ENCODE results near the gene OOSP4A. TPM values are rescaled to one million over a fixed set of nuclear protein-coding genes. Genes with fewer than 3 reads are reported as not detected.

Gene OOSP4A
- total RNA-seq, 4 donors from 2014 or later, result not detected

DNA sequence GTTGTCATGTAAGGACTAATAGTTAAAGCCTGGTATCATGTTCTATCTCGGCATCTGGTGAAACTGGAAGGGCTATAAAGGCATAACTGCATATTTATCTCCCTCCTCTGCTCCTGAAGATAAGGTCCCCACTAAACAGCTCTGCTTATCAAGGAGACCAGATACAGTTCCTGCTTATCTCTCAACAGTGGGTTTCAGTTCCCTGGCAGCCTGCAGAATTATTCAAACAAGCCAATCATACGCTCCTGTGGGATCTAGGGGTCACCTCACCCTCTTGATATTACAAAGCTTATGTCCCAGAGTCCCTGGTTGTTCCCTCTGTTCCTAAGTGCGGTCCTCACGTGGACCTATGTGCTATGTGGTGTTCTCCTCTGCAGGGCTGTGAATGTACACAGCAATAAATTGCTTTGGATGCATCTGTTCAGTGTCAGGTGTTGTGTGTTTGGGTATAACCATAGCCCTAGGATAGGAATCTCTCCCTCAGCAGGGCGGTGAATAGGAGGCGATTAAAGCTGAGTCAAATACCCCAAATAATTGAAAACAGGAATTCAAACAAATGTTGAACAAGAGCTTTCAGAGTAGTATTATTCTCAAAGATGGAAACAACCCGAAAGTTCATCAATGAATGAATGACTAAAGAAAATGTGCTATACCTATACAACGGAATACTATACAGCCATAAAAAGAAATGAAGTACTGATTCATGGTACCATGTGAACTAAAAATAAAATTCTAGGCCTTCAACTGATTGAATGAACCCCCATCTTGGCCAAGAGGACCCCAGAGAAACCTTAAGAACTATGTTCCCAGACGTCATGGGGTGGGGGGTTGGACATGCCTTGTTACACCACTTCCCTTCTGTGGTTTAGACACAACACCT lies 3.1 kb upstream of the OOSP4A start:
- H3K9me3 ChIP-seq, result no peaks in the 10 kb centered on the region
- no peak overlapping the region for H3K27ac ChIP-seq (replicated peaks in 1 of 4)
- intact Hi-C loops (cut with DNase I), result no loop called here
- no peaks in the 10 kb centered on the region for H3K36me3 ChIP-seq
- WGBS, result 82% methylated on average over 8 of the region's 9 CpGs
- DNase-seq (ENCODE audit: extremely low spot score), result no peak
- H3K27me3 ChIP-seq, result no peaks in the 10 kb centered on the region
- TF ChIP-seq CTCF (IDR thresholded peaks at IDR 0.05) (no peak), EP300 (IDR thresholded peaks at IDR 0.05) (no peak), POLR2A (IDR thresholded peaks at IDR 0.05; ENCODE audit: low read depth) (no peak), POLR2AphosphoS5 (IDR thresholded peaks at IDR 0.05) (no peak)
- no peak overlapping the region for H3K4me3 ChIP-seq
- H3K4me1 ChIP-seq, result peaks cover 0 to 18% (median 5%) of the 10 kb centered on the region in 4 donors

DNA sequence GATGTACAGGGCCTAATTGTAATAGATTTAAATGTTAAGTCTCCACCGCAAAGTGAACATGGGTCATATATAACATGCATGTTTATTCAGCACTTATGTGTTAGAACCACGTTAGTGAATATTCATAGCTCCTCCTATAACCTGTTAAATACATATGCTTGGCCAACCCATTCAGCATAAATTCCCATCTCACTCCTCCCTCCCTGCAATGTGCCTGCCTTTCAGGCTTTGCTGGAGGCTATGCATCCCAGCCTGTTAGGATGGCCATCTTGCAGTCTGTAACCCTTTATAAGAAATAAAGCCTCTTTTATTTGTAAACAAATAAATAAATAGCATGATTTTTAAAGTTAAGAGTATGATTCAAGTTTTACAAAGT lies 1.7 kb upstream of the OOSP4A start:
- no peaks in the 10 kb centered on the region for H3K27me3 ChIP-seq
- TF ChIP-seq POLR2AphosphoS5 (IDR thresholded peaks at IDR 0.05) (no peak), EP300 (IDR thresholded peaks at IDR 0.05) (no peak), POLR2A (IDR thresholded peaks at IDR 0.05; ENCODE audit: low read depth) (no peak), CTCF (IDR thresholded peaks at IDR 0.05) (no peak)
- 76% methylated on average over 2 of the region's 2 CpGs for WGBS
- no peaks in the 10 kb centered on the region for H3K36me3 ChIP-seq
- H3K4me3 ChIP-seq, result no peak overlapping the region
- H3K27ac ChIP-seq (replicated peaks in 1 of 4), result no peak overlapping the region
- no peaks in the 10 kb centered on the region for H3K9me3 ChIP-seq
- peaks cover 0 to 6% (median 0%) of the 10 kb centered on the region in 4 donors for H3K4me1 ChIP-seq
- DNase-seq (ENCODE audit: extremely low spot score), result no peak
- intact Hi-C loops (cut with DNase I), result no loop called here

- Histone ChIP-seq H3K36me3 (no peaks in the 10 kb centered on the region), H3K27me3 (no peaks in the 10 kb centered on the region), H3K27ac (replicated peaks in 1 of 4) (no peak overlapping the region), H3K4me3 (no peak overlapping the region), H3K4me1 (no peaks in the 10 kb centered on the region), H3K9me3 (no peaks in the 10 kb centered on the region)
- DNase-seq (ENCODE audit: extremely low spot score), result no peak
- TF ChIP-seq CTCF (IDR thresholded peaks at IDR 0.05) (no peak), EP300 (IDR thresholded peaks at IDR 0.05) (no peak), POLR2A (IDR thresholded peaks at IDR 0.05; ENCODE audit: low read depth) (no peak), POLR2AphosphoS5 (IDR thresholded peaks at IDR 0.05) (no peak)
- intact Hi-C loops (cut with DNase I), result no loop called here
- 74% methylated on average over 7 of the region's 7 CpGs for WGBS
These were observed 1.6 kb downstream of the OOSP4A start for GRCh38 chr11:59965424-59965823.

- TF ChIP-seq POLR2A (IDR thresholded peaks at IDR 0.05; ENCODE audit: low read depth) (no peak), CTCF (IDR thresholded peaks at IDR 0.05) (no peak), POLR2AphosphoS5 (IDR thresholded peaks at IDR 0.05) (no peak), EP300 (IDR thresholded peaks at IDR 0.05) (no peak)
- intact Hi-C loops (cut with DNase I), result no loop called here
These were observed 2.4 kb downstream of the OOSP4A start for GRCh38 chr11:59966201-59966600.

More at GRCh38 chr11:59966201-59966600, 2.4 kb downstream of the OOSP4A start:
- H3K27me3 ChIP-seq, result no peaks in the 10 kb centered on the region
- 94% methylated on average over 3 of the region's 3 CpGs for WGBS
- no peak overlapping the region for H3K4me3 ChIP-seq
- H3K9me3 ChIP-seq, result no peaks in the 10 kb centered on the region
- DNase-seq (ENCODE audit: extremely low spot score), result no peak
- H3K4me1 ChIP-seq, result no peaks in the 10 kb centered on the region
- no peak overlapping the region for H3K27ac ChIP-seq (replicated peaks in 1 of 4)
- no peaks in the 10 kb centered on the region for H3K36me3 ChIP-seq
